CD4-positive, alpha-beta T cell treated with Interleukin-1 beta for 1 hour (primary cell): ENCODE results near the gene BUB1.
A peak's percentile ranks its signal among the peaks of the same experiment; 100 is the strongest.
"Not testable (repeated sequence)": the region's sequence is repeated elsewhere in the genome, so short reads cannot be mapped to it uniquely, and the experiment has no call there.

ENCODE experiments used
- DNase-seq, 2 donors: peaks; one replicate each; pipeline ENCODE4 v3.0.0-alpha.2; 2020 to 2022

Gene BUB1

GRCh38 chr2:110690083-110690965 lies 12.5 kb upstream of the BUB1 start:
- no peak for DNase-seq

DNA sequence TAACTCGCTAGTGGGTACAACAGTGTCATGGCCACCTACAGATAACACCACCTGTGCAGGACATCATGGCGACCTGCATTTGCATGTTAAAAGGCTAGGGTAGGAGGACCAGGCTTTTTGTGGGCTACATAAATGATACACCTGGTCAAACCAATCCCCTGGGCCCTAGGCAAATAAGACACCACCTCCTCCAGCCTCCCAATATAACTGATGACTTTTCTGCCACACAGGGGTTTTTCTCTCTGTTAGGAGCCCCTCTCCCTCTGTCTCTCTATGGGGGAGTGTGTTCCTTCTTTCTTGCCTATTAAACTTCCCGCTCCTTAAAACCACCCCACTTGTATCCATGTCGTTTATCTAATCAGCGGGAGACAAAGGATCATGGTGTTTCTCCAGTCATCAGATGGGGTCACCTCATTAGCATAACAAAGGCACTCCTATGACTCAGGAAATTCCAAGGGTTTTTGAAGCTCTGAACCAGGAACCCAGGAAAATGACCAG lies 10.8 kb upstream of the BUB1 start:
- DNase-seq: no peak

- DNase-seq: not testable (repeated sequence)
These were observed 10.1 kb upstream of the BUB1 start for GRCh38 chr2:110687775-110688484.

DNA sequence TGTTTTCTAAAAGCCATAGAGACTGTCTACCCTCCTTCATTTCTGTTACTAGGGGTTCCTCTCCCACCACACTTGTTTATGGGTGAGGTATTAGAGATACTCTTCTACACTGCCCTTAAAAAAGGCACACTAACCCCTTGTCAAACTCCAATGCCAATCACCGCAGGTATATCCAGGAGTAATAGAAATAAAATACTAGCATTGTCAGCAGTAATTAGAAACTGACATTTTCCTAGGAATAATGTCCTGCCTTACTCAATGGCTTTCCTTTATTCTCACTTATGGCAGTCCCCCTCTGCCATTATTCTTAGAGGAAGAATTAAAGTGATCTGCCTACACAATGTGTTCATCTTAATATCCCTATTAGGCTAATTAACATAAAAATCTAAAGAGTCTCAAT lies 5.0 kb upstream of the BUB1 start:
- DNase-seq: no peak

DNA sequence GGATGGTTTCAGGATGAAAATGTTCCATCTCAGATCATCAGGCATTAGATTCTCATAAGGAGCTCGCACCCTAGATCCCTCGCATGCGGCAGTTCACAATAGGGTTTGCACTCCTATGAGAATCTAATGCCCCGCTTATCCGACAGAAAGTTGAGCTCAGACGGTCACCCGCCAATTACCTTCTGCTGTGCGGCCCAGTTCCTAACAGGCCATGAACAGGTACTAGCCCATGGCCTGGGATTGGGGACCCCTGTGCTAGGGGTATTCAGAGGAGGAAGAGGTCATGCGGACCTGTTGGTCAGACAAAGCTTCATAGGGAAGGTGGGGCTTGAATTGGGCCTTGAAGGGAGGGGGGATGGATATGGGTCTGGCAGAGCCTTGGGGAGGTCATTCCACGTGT lies 4.4 kb upstream of the BUB1 start:
- no peak for DNase-seq

DNA sequence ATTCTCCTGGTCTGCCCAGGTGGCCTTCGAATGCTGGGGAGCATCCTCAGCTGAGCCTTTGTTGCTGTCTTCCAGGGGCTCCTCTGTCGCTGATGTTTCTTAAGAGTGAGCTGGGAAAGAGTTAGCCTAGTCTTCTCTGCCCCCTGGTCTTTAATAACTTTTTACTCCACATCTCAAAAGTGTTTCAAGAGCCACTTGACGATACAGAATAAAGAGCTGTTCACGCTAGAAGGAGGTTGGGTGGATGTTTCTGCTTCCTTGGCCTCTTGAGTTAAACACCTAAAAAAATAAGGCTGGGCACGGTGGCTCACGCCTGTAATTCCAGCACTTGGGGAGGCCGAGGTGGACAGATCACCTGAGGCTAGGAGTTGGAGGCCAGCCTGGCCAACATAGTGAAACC lies 2.8 kb upstream of the BUB1 start:
- no peak for DNase-seq

DNA sequence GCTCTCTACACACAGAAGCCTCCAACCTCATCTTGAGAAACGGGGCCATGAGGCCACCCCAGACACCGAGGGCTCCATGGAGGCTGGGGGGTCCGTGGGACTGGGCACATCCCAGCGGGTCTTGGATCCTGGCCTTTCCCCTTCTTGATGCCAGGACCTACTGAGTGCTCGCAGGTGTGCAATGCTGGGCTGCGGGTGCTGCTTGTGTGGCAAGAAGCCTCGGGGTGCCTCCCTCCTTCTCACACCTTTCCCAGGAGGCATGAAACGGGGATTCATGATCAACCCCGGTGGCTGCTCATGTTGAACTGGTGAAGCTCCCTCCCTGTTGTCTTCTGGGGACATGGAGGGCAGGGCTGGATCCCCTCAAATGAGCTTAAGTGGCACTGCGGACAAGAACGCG lies 2.0 kb upstream of the BUB1 start:
- DNase-seq: no peak

DNA sequence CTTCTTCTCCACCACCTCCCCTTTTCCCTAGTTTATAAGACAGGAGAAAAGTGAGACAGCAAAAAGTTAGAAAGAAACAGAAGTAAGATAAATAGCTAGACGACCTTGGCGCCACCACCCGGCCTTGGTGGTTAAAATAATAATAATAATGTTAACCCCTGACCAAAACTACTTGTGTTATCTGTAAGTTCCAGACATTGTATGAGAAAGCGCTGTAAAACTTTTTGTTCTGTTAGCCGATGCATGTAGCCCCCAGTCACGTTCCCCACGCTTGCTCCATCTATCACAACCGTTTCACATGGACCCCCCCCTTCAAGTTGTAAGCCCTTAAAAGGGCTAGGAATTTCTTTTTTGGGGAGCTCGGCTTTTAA lies 1.5 kb upstream of the BUB1 start:
- DNase-seq: no peak

- peak in 1 of 2 donors; percentile 18 for DNase-seq
These were observed 834 bp upstream of the BUB1 start for GRCh38 chr2:110678457-110679336.

DNA sequence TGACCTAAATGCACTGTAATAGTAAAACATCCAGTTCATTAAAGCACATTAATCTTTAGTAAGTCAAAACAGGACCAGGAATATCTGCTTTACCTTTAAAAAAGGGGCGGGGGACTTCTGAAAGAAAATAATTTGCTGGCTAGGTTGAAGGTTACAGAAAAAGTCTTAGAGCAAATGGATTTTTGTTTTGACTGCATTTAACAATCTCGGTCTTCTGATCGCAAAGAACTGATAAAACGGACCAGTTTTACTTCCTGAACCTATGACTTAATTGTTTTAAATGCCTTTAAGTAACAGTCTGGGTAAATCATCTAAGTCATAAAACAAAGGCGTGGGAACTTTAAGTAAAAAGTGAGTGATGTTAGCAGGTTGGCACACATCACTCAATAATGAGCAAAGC lies 783 bp downstream of the BUB1 start:
- DNase-seq: no peak

DNA sequence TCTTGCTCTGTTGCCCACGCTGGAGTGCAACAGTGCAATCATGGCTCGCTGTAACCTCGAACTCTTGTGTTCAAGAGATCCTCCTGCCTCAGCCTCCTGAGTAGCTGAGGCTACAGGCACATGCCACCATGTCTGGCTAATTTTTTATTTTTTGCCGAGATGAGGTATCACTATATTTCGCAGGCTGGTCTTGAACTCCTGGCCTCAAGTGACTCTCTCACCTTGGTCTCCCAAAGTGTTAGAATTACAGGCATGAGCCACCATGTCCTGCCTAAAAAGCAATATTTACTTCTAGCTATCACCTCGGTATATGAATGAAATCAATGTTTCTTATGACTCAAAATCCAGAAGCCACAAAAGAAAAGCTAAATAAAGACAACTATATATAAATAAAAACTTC lies 2.2 kb downstream of the BUB1 start:
- DNase-seq: peak in 1 of 2 donors; percentile 2

- DNase-seq: peak; percentile 74 to 80
These were observed 3.0 kb downstream of the BUB1 start for GRCh38 chr2:110674620-110675555.

- DNase-seq: no peak
These were observed 4.7 kb downstream of the BUB1 start for GRCh38 chr2:110673201-110673600.

DNA sequence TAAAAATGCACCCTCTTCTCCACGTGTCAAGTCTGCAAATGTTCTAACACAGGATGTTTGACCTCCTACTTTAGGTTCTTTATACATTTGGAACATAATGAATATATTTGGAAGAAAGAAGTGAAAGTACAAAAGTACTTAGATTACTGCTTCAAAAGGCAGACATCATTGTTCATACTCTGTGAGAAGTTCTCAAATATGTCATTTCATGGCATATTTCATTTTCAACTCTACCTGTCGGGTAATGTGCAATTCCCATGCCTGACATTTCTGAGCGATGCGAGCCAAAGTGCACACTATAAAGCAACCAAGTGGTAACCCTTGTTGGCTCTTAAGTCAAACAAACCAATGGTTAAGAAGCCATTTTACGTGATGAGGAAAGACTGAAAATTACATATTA lies 7.0 kb downstream of the BUB1 start:
- DNase-seq: no peak

DNA sequence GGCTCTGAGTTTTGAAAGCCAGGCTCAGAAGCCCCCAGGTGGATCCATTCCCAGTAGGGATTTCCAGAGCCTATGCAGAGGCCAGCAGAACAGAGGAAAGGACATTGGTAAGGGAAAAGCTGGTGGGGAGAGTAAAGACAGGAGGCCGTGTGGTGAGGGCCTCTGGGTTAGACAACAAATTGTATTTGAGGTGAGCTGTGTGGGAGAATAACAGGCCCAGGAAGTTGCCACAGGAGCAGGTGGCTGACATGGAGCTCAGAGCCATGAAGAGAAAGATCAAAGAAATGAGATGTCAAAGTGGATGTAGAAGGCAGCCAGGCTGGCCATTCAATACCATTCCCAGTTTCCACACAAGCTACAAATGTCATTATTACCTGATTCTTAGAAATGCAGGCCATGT lies 8.8 kb downstream of the BUB1 start:
- no peak for DNase-seq

GRCh38 chr2:110667071-110667470 lies 10.8 kb downstream of the BUB1 start:
- no peak for DNase-seq

DNA sequence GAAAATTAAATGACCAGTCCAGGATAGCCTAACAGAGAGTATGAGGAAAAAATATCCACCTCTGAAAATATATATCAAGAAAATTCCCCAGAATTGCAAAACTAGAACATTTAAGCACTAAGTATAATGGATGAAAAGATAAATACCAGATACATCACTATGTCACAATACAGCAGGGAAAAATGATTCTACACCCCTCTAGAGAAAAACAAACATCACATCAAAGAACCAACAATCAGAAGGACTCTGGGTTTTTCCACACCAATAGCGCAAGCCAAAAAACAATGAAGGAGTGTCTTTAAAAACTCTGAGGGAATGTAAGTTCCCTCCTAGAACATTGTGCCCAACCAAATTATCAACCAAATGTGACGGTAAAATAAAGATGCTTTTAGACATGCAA lies 13.7 kb downstream of the BUB1 start:
- no peak for DNase-seq

DNA sequence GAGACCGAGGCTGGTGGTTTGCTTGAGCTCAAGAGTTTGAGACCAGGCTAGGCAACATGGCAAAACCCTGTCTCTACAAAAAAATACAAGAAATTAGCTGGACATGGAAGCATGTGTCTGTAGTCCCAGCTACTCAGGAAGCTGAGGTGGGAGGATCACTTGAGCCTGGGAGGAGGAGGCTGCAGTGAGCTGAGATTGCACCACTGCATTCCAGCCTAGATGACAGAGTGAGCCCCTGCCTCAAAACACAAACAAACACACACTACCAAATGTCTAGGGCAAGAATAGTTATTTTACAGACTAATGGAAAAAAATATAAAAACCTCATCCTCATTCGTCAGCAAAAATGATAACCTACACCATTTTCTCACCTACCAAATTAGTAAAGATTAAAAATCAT lies 15.3 kb downstream of the BUB1 start:
- DNase-seq: no peak

DNA sequence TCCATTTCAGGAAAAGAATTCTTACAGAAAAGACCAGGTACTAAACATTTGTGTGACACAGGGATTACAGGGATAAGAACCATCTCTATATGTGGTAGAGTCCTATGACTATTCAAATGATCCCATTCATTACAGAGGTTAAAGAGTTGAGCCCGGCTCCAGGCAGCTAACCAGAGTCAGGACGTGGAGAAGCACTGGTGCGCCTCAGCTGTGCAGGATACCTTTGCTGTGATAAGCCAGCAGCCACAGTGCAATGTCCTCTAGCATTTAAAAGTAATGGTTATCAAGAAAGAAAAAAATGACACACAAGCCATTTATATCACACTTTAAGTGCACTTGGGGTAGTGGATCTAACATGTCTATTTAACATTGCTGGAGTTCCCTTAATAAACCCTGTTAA lies 17.3 kb downstream of the BUB1 start:
- no peak for DNase-seq

- no peak for DNase-seq
These were observed 18.6 kb downstream of the BUB1 start for GRCh38 chr2:110659248-110659647.

DNA sequence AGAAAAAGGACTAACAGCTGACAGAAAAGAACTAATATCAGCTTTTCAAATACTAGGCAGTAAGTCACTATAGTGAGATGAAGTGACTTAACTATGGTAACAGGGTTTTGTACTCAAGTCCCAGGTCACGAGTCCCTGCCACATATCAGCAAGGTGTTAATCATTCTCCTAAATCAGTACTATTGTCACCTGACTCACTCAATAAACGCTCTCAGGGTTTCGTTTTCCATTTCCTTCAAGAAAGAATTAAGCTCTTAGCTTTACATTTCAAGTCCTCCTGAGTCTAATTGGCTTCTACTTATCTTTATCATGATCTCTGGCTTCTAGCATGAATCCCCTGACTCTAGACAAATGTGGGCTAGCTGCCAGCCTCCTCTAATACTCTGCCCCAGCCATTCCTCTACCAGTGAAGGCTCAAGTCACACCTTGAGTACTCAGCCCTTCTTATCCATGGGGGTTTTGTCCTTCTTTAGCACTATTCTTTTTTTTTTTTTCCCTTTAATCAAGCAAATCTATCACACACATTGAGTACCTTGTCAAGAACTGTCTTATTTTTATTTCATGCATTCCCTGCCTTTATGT lies 20.0 kb downstream of the BUB1 start:
- DNase-seq: peak in 1 of 2 donors; percentile 43

DNA sequence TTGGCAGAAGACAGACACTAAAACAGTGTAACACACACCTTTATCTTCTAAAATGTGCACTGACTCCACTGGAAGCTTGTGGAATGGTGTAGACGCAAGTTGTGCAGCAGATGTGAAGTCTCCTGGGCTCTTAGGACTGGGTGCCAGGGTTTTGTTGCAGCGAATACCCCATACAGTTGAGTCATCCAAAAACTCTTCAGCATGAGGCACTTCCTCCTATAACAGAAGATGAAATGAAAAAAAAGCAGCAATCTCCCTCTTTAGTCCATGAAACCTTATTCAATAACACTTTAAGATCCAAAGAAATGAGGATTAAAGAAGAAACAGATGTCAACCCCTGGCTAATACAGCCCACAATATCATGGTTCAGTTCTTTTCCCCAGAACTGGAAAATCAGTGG lies 22.2 kb downstream of the BUB1 start:
- no peak for DNase-seq
